Measurements from ENCODE around the gene MGMT. TPM values are rescaled to one million over a fixed set of nuclear protein-coding genes. Genes with fewer than 3 reads are reported as not detected.

Gene MGMT
- polyA plus RNA-seq, 1 donor from 2014 or later: 0.94 TPM

- H2AFZ ChIP-seq (ENCODE audit: low read depth, low read length): no peak overlapping the region
- no peak overlapping the region for H3K27ac ChIP-seq (ENCODE audit: low read length)
- H3K9me2 ChIP-seq (ENCODE audit: insufficient read depth, low read length): no peaks in the 10 kb centered on the region
- H3K79me2 ChIP-seq (replicated peaks; ENCODE audit: insufficient read depth, low read length): no peaks in the 10 kb centered on the region
- no peak overlapping the region for H3K9ac ChIP-seq (ENCODE audit: low read length)
- no peak for TF ChIP-seq SMC3 (conservative IDR thresholded peaks at IDR 0.05; ENCODE audit: poor library complexity)
- TF ChIP-seq POLR2AphosphoS5 (IDR thresholded peaks at IDR 0.05): no peak
- no peak for TF ChIP-seq REST (IDR thresholded peaks at IDR 0.05; ENCODE audit: borderline replicate concordance)
- no peak for TF ChIP-seq EP300 (conservative IDR thresholded peaks at IDR 0.05; ENCODE audit: poor library complexity, severe bottlenecking)
- TF ChIP-seq CTCF (IDR thresholded peaks at IDR 0.05; ENCODE audit: poor library complexity, severe bottlenecking): no peak
- no peak for TF ChIP-seq RAD21 (conservative IDR thresholded peaks at IDR 0.05)
- no peak for TF ChIP-seq MXI1 (conservative IDR thresholded peaks at IDR 0.05; ENCODE audit: poor library complexity, severe bottlenecking)
- H3K4me2 ChIP-seq (ENCODE audit: low read length): no peak overlapping the region
- no peaks in the 10 kb centered on the region for H4K20me1 ChIP-seq (ENCODE audit: insufficient read depth)
- H3K36me3 ChIP-seq (ENCODE audit: insufficient read depth, low read length): no peaks in the 10 kb centered on the region
- H3K4me3 ChIP-seq (ENCODE audit: low read length): no peak overlapping the region
- no peaks in the 10 kb centered on the region for H3K9me3 ChIP-seq (ENCODE audit: low read length)
- no peaks in the 10 kb centered on the region for H3F3A ChIP-seq (ENCODE audit: insufficient read depth, low read length, poor library complexity, severe bottlenecking)
- no peaks in the 10 kb centered on the region for H3K27me3 ChIP-seq (ENCODE audit: insufficient read depth, low read depth, low read length)
These were observed 29.0 kb upstream of the MGMT start for GRCh38 chr10:129438024-129438423.

- no peaks in the 10 kb centered on the region for H3K9me2 ChIP-seq (ENCODE audit: insufficient read depth, low read length)
- no peak overlapping the region for H3K9ac ChIP-seq (ENCODE audit: low read length)
- no peaks in the 10 kb centered on the region for H3K36me3 ChIP-seq (ENCODE audit: insufficient read depth, low read length)
- H3K27ac ChIP-seq (ENCODE audit: low read length): no peak overlapping the region
- no peaks in the 10 kb centered on the region for H3K79me2 ChIP-seq (replicated peaks; ENCODE audit: insufficient read depth, low read length)
- H4K20me1 ChIP-seq (ENCODE audit: insufficient read depth): no peaks in the 10 kb centered on the region
- no peak overlapping the region for H3K4me3 ChIP-seq (ENCODE audit: low read length)
- H3K9me3 ChIP-seq (ENCODE audit: low read length): no peaks in the 10 kb centered on the region
- TF ChIP-seq MXI1 (conservative IDR thresholded peaks at IDR 0.05; ENCODE audit: poor library complexity, severe bottlenecking) (no peak), EZH2 (IDR thresholded peaks at IDR 0.05; ENCODE audit: borderline replicate concordance, insufficient read depth, low read length, poor library complexity, severe bottlenecking) (no peak), SMC3 (conservative IDR thresholded peaks at IDR 0.05; ENCODE audit: poor library complexity) (no peak), TAF1 (IDR thresholded peaks at IDR 0.05; ENCODE audit: low read depth) (no peak), REST (IDR thresholded peaks at IDR 0.05; ENCODE audit: borderline replicate concordance) (no peak), RAD21 (conservative IDR thresholded peaks at IDR 0.05) (no peak), EP300 (conservative IDR thresholded peaks at IDR 0.05; ENCODE audit: poor library complexity, severe bottlenecking) (no peak), CTCF (IDR thresholded peaks at IDR 0.05; ENCODE audit: poor library complexity, severe bottlenecking) (no peak), POLR2AphosphoS5 (IDR thresholded peaks at IDR 0.05) (no peak)
- H3K4me2 ChIP-seq (ENCODE audit: low read length): no peak overlapping the region
- no peak overlapping the region for H2AFZ ChIP-seq (ENCODE audit: low read depth, low read length)
- H3K27me3 ChIP-seq (ENCODE audit: insufficient read depth, low read depth, low read length): no peaks in the 10 kb centered on the region
- no peaks in the 10 kb centered on the region for H3F3A ChIP-seq (ENCODE audit: insufficient read depth, low read length, poor library complexity, severe bottlenecking)
These were observed 26.8 kb upstream of the MGMT start for GRCh38 chr10:129440247-129440646.

Measured in neural cell (in vitro differentiated cells).